ENCODE data around the gene RPL31. TPM values are rescaled to one million over a fixed set of nuclear protein-coding genes. Genes with fewer than 3 reads are reported as not detected.

RPL31 gene
- total RNA-seq, 3 donors from 2014 or later (not counting 1 experiment from before 2014, with no cell fraction given): 797 to 996 (median 940) TPM

DNA sequence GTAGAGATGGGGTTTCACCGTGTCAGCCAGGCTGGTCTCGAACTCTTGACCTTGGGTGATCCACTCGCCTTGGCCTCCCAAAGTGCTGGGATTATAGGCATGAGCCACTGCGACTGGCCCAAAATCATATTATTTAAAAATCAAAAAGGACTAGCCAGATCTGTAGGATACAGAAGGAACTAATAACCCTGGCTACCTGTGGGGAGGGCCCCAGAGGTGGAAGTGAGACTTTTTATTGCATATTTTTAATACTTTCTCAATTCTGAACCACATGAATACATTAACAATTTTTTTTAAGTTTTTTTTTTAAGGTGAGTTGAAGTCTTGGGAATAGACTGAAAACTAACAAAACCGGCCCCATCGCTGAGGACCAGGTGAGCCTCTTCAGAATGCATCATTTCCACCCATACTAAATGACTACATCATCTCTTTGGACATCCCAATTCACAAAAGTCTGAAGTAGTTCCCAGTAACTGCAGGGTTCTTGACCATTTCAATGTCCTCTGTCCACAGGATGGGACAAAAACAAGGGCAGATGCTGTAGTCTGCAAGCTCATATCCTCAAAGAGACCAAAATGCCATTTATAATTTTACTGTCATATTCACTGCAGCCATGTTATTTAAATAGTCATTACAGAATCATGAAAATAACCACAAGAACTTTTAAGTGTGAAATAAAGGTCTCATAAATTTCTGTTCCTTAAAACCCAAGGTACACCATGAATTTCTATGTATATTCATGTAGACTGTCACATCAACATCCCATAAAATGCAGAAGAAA lies 21.4 kb downstream of the RPL31 start:
- H3K27ac Mint-ChIP-seq: no peak overlapping the region
- H3K27ac ChIP-seq (ENCODE audit: low read length): no peak overlapping the region
- no peaks in the 10 kb centered on the region for H3K36me3 ChIP-seq (ENCODE audit: control insufficient read depth, insufficient read depth, low read length)
- H3K9me3 ChIP-seq (ENCODE audit: control insufficient read depth, insufficient read depth, low read length): no peaks in the 10 kb centered on the region
- no peaks in the 10 kb centered on the region for H3K36me3 Mint-ChIP-seq
- no peak overlapping the region for H3K4me3 ChIP-seq (ENCODE audit: low read length)
- no peaks in the 10 kb centered on the region for H3K4me1 Mint-ChIP-seq
- no peaks in the 10 kb centered on the region for H3K9me3 Mint-ChIP-seq
- no peak overlapping the region for H3K4me3 Mint-ChIP-seq
- no peak for ATAC-seq
- WGBS (ENCODE audit: insufficient coverage): 100% methylated on average over 5 of the region's 6 CpGs
- TF ChIP-seq, protein P1, sequence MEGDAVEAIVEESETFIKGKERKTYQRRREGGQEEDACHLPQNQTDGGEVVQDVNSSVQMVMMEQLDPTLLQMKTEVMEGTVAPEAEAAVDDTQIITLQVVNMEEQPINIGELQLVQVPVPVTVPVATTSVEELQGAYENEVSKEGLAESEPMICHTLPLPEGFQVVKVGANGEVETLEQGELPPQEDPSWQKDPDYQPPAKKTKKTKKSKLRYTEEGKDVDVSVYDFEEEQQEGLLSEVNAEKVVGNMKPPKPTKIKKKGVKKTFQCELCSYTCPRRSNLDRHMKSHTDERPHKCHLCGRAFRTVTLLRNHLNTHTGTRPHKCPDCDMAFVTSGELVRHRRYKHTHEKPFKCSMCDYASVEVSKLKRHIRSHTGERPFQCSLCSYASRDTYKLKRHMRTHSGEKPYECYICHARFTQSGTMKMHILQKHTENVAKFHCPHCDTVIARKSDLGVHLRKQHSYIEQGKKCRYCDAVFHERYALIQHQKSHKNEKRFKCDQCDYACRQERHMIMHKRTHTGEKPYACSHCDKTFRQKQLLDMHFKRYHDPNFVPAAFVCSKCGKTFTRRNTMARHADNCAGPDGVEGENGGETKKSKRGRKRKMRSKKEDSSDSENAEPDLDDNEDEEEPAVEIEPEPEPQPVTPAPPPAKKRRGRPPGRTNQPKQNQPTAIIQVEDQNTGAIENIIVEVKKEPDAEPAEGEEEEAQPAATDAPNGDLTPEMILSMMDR (IDR thresholded peaks at IDR 0.05): no peak
- H3K4me1 ChIP-seq (ENCODE audit: control insufficient read depth, insufficient read depth, low read length): no peaks in the 10 kb centered on the region
- DNase-seq: no peak
- no peaks in the 10 kb centered on the region for H3K27me3 ChIP-seq (ENCODE audit: control insufficient read depth, insufficient read depth, low read length)
- intact Hi-C loops (cut with micrococcal nuclease): no loop called here
- H3K27me3 Mint-ChIP-seq (ENCODE audit: low read depth in 2 of 2): no peaks in the 10 kb centered on the region

DNA sequence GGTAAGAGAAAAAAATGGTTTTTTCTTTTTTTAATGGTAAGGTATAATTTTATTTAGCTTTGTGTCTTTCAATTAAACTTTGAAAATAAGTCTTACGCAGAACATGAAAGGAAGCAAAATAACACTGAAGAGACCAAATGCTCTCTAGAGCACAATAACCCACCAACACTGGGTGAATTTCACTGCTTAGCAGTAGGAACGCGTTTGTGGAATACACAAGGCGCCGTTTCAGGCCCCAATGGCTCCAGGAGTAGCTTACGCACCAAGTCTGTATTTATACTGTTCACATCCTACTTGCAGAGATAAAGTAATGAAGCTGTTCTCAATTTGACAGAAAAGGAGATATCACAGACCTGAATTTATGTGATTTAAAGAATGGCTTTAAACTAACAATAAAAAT lies 23.5 kb downstream of the RPL31 start:
- H3K4me3 Mint-ChIP-seq: no peak overlapping the region
- WGBS (ENCODE audit: insufficient coverage): 100% methylated on average over 1 of the region's 6 CpGs
- Histone ChIP-seq H3K9me3 (ENCODE audit: control insufficient read depth, insufficient read depth, low read length) (no peaks in the 10 kb centered on the region), H3K4me3 (ENCODE audit: low read length) (no peak overlapping the region), H3K36me3 (ENCODE audit: control insufficient read depth, insufficient read depth, low read length) (no peaks in the 10 kb centered on the region), H3K4me1 (ENCODE audit: control insufficient read depth, insufficient read depth, low read length) (no peaks in the 10 kb centered on the region), H3K27ac (ENCODE audit: low read length) (no peak overlapping the region), H3K27me3 (ENCODE audit: control insufficient read depth, insufficient read depth, low read length) (no peaks in the 10 kb centered on the region)
- no peaks in the 10 kb centered on the region for H3K9me3 Mint-ChIP-seq
- no peaks in the 10 kb centered on the region for H3K4me1 Mint-ChIP-seq
- no peak for DNase-seq
- no peak for ATAC-seq
- H3K36me3 Mint-ChIP-seq: no peaks in the 10 kb centered on the region
- no peak overlapping the region for H3K27ac Mint-ChIP-seq
- H3K27me3 Mint-ChIP-seq (ENCODE audit: low read depth in 2 of 2): no peaks in the 10 kb centered on the region
- intact Hi-C loops (cut with micrococcal nuclease): no loop called here
- TF ChIP-seq, protein P1 (IDR thresholded peaks at IDR 0.05): no peak

DNA sequence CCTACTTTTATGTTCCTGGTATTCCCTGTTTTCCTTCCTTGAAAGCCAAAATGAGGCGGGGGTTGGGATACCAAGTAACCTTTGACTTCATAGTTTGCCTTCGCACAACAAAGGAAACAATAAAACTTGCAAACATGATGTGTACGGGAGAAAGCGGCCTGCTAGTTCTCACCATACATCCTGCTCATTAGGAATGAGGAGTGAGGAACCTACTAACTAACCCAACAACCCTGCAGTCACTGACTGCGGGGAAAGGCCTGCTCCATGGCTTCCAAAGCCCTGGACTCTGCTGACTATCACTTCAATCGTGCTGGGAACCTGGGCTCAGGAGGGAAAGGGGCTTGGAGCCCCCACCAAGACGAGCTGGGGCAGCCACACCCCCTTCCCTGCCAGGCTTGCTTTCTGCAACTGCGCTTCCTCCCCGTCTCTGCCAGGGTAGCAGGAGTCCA lies 24.2 kb downstream of the RPL31 start:
- intact Hi-C loops (cut with micrococcal nuclease): no loop called here
- DNase-seq: no peak
- no peaks in the 10 kb centered on the region for H3K36me3 Mint-ChIP-seq
- 72% methylated on average over 8 of the region's 9 CpGs for WGBS (ENCODE audit: insufficient coverage)
- H3K9me3 Mint-ChIP-seq: no peaks in the 10 kb centered on the region
- H3K27me3 Mint-ChIP-seq (ENCODE audit: low read depth in 2 of 2): no peaks in the 10 kb centered on the region
- no peak for ATAC-seq
- no peak overlapping the region for H3K4me3 Mint-ChIP-seq
- Histone ChIP-seq H3K27me3 (ENCODE audit: control insufficient read depth, insufficient read depth, low read length) (no peaks in the 10 kb centered on the region), H3K9me3 (ENCODE audit: control insufficient read depth, insufficient read depth, low read length) (no peaks in the 10 kb centered on the region), H3K4me1 (ENCODE audit: control insufficient read depth, insufficient read depth, low read length) (no peaks in the 10 kb centered on the region), H3K36me3 (ENCODE audit: control insufficient read depth, insufficient read depth, low read length) (no peaks in the 10 kb centered on the region), H3K4me3 (ENCODE audit: low read length) (no peak overlapping the region), H3K27ac (ENCODE audit: low read length) (no peak overlapping the region)
- no peaks in the 10 kb centered on the region for H3K4me1 Mint-ChIP-seq
- TF ChIP-seq, protein P1 (IDR thresholded peaks at IDR 0.05): no peak
- no peak overlapping the region for H3K27ac Mint-ChIP-seq

Measured in natural killer cell (primary cell).